Kidney (tissue), 14 donors: ENCODE results near the gene GPSM1. TPM values are rescaled to one million over a fixed set of nuclear protein-coding genes. Genes with fewer than 3 reads are reported as not detected.

ENCODE experiments used
- DNase-seq, 5 donors: peaks; one replicate each; pipeline ENCODE4 v3.0.0-alpha.2; 2013 to 2020
- FAIRE-seq: peaks from 2 replicates; lab custom pipeline; 2012; peaks lifted over from hg19 to GRCh38; lab: Jason Lieb, UNC
- H3K27ac ChIP-seq, 2 donors: one replicate each; pipeline ENCODE4 v1.7.0; 2013; ENCODE audit warnings: low read depth in 2 of 2, low read length in 2 of 2, inconsistent platforms in 1 of 2
- H3K27me3 ChIP-seq: one replicate; pipeline ENCODE4 v1.7.1; 2013; ENCODE audit warnings: low read length, inconsistent platforms; ENCODE audit not compliant: control insufficient read depth, insufficient read depth
- H3K36me3 ChIP-seq, 3 donors: one replicate each; pipeline versions ENCODE4 v1.7.0 to v1.7.1; 2013; ENCODE audit warnings: low read length in 3 of 3, control low read depth in 1 of 3, inconsistent platforms in 1 of 3; ENCODE audit not compliant: insufficient read depth in 3 of 3, control insufficient read depth in 2 of 3
- H3K4me1 ChIP-seq, 3 donors: one replicate each; pipeline versions ENCODE4 v1.7.0 to v1.7.1; 2013; ENCODE audit warnings: low read length in 3 of 3, inconsistent platforms in 1 of 3, low read depth in 1 of 3; ENCODE audit not compliant: control insufficient read depth in 2 of 3, insufficient read depth in 2 of 3
- H3K4me3 ChIP-seq, 3 donors: one replicate each; pipeline versions ENCODE4 v1.7.0 to v1.8.1; 2013; ENCODE audit warnings: low read length in 3 of 3, control low read depth in 1 of 3, inconsistent platforms in 1 of 3
- H3K9ac ChIP-seq, 3 donors: one replicate each; pipeline versions ENCODE4 v1.7.0 to v1.7.1; 2013; ENCODE audit warnings: low read length in 3 of 3, control low read depth in 1 of 3, inconsistent platforms in 1 of 3
- H3K9me3 ChIP-seq, 3 donors: one replicate each; pipeline versions ENCODE4 v1.7.0 to v1.7.1; 2013; ENCODE audit warnings: low read length in 3 of 3, control low read depth in 1 of 3, inconsistent platforms in 1 of 3; ENCODE audit not compliant: control insufficient read depth in 2 of 3, insufficient read depth in 1 of 3
- intact Hi-C: fragments of 100-400 bp; cut with DNase I; formaldehyde crosslinking; loops from one replicate; pipeline ENCODE4 v1.11.1; 2022
- polyA plus RNA-seq: library from polyadenylated mRNA; stranded (reverse); fragments of 350-450 nt; fragmentation: Illumina TruSeq; extraction: RNeasy Lipid Tissue Mini Kit (QIAGEN cat#74804); gene quantifications from one replicate; pipeline ENCODE4 v1.2.3, GENCODE V29; 2014; ENCODE audit warnings: low read depth, low replicate concordance; ENCODE audit not compliant: insufficient read depth
- total RNA-seq: library from RNA; stranded (reverse); fragmentation: NEBNext Ultra II Directional; extraction: Animal tissue kit (Norgen Biotek cat#: 25700); gene quantifications from one replicate; pipeline ENCODE4 v1.2.1, GENCODE V29; 2021
- TF ChIP-seq, protein P1 (sequence below): IDR thresholded peaks from 3 replicates; pipeline ENCODE4 v1.5.1; 2012; ENCODE audit warnings: mild to moderate bottlenecking, moderate library complexity, borderline replicate concordance; ENCODE audit not compliant: insufficient read depth; ENCODE audit errors: extremely low read depth
- donor health status: control.
- donor health status: control.
- donor health status: control.
- donor health status: control.
- donor health status: control.
- donor health status: DM: yes; HTN: yes; CAD: no.
- donor health status: Normal renal cell carcinoma (clear cell type).

The GPSM1 gene
- total and polyA plus RNA-seq, 2 donors from 2014 or later, result 11.6 to 11.9 TPM

DNA sequence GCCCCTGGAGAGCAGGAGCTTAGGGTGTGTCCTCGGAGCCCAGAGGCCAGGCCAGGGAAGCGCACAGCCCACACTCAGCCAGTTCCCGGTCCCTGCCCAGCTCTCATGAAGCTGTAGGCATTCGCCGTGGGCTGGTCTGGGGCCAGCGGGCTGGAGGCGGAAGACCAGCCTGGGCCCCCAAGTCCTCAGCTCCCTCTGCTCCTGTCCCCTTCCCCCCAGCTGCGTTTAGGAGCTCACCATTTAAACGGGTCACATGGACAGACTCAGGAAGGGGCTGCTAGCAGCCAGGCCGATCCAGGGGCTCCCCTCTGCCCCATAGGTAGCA, 18.8 kb downstream of the GPSM1 start:
- DNase-seq (no peak), FAIRE-seq (no peak)
- Histone ChIP-seq H3K9me3 (no peaks in the 10 kb centered on the region), H3K27me3 (no peaks in the 10 kb centered on the region), H3K27ac (no peak overlapping the region), H3K9ac (no peak overlapping the region), H3K4me3 (no peak overlapping the region), H3K4me1 (peaks cover 0 to 16% (median 0%) of the 10 kb centered on the region in 3 donors), H3K36me3 (no peaks in the 10 kb centered on the region)
- TF ChIP-seq, protein P1, sequence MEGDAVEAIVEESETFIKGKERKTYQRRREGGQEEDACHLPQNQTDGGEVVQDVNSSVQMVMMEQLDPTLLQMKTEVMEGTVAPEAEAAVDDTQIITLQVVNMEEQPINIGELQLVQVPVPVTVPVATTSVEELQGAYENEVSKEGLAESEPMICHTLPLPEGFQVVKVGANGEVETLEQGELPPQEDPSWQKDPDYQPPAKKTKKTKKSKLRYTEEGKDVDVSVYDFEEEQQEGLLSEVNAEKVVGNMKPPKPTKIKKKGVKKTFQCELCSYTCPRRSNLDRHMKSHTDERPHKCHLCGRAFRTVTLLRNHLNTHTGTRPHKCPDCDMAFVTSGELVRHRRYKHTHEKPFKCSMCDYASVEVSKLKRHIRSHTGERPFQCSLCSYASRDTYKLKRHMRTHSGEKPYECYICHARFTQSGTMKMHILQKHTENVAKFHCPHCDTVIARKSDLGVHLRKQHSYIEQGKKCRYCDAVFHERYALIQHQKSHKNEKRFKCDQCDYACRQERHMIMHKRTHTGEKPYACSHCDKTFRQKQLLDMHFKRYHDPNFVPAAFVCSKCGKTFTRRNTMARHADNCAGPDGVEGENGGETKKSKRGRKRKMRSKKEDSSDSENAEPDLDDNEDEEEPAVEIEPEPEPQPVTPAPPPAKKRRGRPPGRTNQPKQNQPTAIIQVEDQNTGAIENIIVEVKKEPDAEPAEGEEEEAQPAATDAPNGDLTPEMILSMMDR, result no peak
- intact Hi-C loops, result no loop called here

DNA sequence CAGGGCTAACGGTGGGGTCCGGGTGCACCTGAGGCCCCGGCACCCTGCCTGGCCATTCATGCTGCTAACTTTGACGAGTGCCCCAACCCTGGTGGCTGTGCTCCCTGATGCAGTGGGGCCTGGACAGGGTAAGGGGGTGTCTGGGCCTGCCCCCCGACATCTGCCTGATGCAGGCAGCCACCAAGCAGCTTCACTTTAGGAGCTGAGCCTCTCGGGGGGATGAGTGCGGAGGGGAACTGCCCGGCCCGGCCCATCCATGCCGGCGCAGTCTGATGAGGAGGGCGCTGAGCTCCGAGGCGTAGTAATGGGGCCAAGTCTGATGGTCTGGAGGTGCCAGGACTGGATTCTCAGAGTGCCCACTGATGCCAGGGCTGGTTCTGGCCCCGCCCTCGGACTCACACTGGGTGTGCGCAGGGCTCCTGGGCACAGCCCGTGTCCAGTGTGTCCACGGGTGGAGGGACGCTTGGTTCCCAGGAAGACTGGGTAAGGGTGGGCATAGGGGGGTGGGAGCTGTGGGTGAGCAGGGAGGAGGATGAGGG, 19.7 kb downstream of the GPSM1 start:
- H3K27ac ChIP-seq, result no peak overlapping the region

DNA sequence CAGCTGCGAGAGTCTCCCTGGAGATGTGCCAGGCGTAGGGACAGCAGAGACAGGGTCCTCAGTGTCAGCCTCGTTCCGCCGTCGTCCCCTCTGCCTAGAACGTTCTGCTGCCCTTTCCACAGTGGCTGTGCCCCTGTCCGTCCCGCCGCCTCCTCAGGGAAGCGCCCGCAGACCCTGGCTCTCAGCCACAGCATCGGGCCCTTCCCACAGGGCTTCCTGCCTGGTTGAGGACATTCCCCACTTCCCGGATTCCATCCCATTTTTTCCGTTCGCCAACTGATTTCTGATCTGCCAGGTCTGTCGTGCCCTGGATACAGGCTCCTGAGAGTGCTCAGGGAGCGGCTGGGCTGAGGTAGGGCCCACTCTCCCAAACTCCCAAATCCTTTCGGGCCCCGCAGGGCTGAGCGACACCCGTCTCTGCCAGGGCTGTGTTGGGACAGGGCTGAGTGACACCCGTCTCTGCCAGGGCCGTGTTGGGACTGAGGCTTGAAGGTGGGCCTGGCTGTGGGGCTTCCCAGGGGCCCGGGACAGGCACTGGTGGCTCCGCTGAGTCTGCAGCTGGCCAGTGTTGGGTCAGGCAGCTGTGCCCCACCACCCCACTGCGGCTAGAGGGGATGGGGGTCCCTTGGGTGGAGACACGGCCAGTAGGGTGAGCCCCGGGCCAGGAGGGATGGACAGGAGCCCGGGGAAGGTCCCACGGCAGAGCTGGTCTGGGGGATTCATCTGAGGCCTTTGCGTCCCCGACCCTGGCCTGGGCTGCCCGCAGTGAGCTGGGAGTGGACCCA, 20.3 kb downstream of the GPSM1 start:
- Histone ChIP-seq H3K9ac (no peak overlapping the region), H3K4me3 (no peak overlapping the region), H3K9me3 (no peaks in the 10 kb centered on the region), H3K36me3 (no peaks in the 10 kb centered on the region), H3K27ac (no peak overlapping the region), H3K4me1 (peaks cover 0 to 11% (median 0%) of the 10 kb centered on the region in 3 donors), H3K27me3 (no peaks in the 10 kb centered on the region)
- TF ChIP-seq, protein P1, result no peak
- no peak for FAIRE-seq
- DNase-seq, result no peak
- intact Hi-C loops, result no loop called here

More for the DNA sequence above, 19.7 kb downstream of the GPSM1 start:
- H3K9me3 ChIP-seq, result no peaks in the 10 kb centered on the region
- H3K36me3 ChIP-seq, result no peaks in the 10 kb centered on the region
- no peak for FAIRE-seq
- intact Hi-C loops, result no loop called here
- peaks cover 0 to 14% (median 0%) of the 10 kb centered on the region in 3 donors for H3K4me1 ChIP-seq
- TF ChIP-seq, protein P1, result no peak
- DNase-seq, result no peak
- H3K27me3 ChIP-seq, result no peaks in the 10 kb centered on the region
- H3K9ac ChIP-seq, result no peak overlapping the region
- no peak overlapping the region for H3K4me3 ChIP-seq
